Measurements from ENCODE around the gene GRIK5.

DNA sequence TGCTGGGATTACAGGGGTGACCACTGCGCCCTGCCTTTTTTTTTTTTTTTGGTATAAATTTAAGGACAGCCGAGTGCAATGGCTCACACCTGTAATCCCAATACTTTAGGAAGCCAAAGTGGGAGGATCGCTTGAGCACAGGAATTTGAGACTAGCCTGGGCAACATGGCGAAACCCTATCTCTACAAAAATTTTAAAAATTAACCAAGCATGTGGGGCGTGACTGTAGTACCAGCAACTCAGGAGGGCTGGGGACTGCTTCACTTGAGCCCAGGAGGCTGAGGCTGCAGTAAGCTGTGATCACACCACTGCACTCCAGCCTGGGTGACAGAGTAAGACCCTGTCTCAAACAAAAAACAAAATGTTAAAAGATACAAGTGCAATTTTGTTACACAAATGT, 27.5 kb upstream of the GRIK5 start:
- TF ChIP-seq POLR2A (IDR thresholded peaks at IDR 0.05; ENCODE audit: low read depth, low read length) (no peak), POU2F2 (IDR thresholded peaks at IDR 0.05; ENCODE audit: low read depth, low read length) (no peak), TAF1 (IDR thresholded peaks at IDR 0.05; ENCODE audit: low read depth, low read length) (no peak), POLR2AphosphoS5 (IDR thresholded peaks at IDR 0.05; ENCODE audit: low read depth, low read length) (no peak), SPI1 (IDR thresholded peaks at IDR 0.05; ENCODE audit: low read depth, low read length) (no peak)

Data from GM12891 (cell line).